ENCODE results near the gene DNAH1.

DNAH1 gene

DNA sequence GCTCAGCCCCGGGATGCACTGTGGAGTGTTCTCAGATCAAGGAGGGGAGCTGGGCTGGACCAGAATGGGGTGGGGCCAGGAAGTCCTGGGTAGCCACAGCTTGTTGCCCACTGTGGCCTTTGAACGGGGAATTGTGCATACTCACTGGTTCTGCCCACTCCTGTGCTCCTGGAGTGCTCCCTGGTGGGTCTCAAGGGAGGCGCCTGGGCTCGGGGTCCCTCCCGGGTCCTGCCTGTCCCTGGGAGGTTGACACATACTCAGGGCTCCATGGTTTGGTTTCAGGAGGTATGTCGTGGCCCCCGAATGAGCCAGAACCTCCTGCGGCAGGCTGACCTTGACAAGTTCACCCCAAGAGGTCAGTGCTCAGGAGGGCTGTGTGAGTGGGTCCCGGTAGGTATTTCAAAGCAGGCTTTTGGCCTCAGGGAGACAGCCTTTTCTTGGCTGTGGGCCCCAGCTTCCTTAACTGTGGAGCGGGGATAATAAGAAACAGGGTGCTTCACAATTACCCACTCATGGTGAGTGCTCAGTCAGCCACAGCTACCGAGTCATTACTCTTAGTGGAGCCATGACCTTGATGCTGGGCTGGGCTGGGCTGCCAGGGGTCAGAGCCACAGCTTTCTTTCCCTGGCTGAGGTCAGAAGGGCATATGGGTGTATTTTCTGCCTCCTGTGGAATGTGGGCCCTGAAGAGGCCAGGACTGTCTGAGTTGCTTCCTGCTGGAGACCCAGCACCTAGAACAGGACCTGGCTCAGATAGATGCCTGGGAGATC, 7.6 kb downstream of the DNAH1 start:
- ATAC-seq (ENCODE audit: low read depth): 0 out of 3 replicates have a peak, but pooled peaks have one; percentile 11
- no peaks in the 10 kb centered on the region for H3K36me3 ChIP-seq (ENCODE audit: low read depth)

DNA sequence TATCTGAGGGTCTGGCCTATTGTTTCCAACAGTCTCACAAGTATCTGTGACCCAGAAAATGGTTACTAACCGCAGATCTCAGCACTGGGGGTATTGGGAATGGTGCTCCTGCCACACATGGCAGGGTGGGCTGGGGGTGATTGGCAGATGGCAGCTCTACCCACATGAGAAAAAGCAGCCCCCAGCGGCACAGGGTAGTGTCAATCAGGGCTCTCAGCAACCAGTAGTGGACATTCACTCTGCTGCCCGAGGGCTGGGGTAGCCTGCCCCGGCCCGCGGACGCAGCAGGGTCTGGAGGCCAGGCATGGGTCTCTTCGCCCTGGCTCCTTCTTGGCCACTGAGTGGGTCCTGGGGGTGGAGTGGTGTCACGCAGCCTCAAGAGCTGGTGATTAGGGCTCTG, 8.6 kb downstream of the DNAH1 start:
- Histone ChIP-seq H3K4me1 (ENCODE audit: insufficient read depth, poor library complexity, severe bottlenecking) (peaks cover 3% of the 10 kb centered on the region), H3K27me3 (ENCODE audit: insufficient read depth, poor library complexity, severe bottlenecking) (no peaks in the 10 kb centered on the region), H3K4me3 (ENCODE audit: severe bottlenecking) (no peak overlapping the region), H3K27ac (ENCODE audit: poor library complexity, severe bottlenecking) (no peak overlapping the region), H3K9me3 (ENCODE audit: severe bottlenecking) (no peaks in the 10 kb centered on the region), H3K36me3 (ENCODE audit: low read depth) (no peaks in the 10 kb centered on the region)
- ATAC-seq (ENCODE audit: low read depth) (no peak), DNase-seq (ENCODE audit: low spot score) (no peak)
- TF ChIP-seq, protein P1, sequence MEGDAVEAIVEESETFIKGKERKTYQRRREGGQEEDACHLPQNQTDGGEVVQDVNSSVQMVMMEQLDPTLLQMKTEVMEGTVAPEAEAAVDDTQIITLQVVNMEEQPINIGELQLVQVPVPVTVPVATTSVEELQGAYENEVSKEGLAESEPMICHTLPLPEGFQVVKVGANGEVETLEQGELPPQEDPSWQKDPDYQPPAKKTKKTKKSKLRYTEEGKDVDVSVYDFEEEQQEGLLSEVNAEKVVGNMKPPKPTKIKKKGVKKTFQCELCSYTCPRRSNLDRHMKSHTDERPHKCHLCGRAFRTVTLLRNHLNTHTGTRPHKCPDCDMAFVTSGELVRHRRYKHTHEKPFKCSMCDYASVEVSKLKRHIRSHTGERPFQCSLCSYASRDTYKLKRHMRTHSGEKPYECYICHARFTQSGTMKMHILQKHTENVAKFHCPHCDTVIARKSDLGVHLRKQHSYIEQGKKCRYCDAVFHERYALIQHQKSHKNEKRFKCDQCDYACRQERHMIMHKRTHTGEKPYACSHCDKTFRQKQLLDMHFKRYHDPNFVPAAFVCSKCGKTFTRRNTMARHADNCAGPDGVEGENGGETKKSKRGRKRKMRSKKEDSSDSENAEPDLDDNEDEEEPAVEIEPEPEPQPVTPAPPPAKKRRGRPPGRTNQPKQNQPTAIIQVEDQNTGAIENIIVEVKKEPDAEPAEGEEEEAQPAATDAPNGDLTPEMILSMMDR (IDR thresholded peaks at IDR 0.05; ENCODE audit: poor library complexity, severe bottlenecking): no peak

More for the DNA sequence above, 7.6 kb downstream of the DNAH1 start:
- no peak overlapping the region for H3K27ac ChIP-seq (ENCODE audit: poor library complexity, severe bottlenecking)
- no peak overlapping the region for H3K4me3 ChIP-seq (ENCODE audit: severe bottlenecking)
- H3K9me3 ChIP-seq (ENCODE audit: severe bottlenecking): no peaks in the 10 kb centered on the region
- H3K4me1 ChIP-seq (ENCODE audit: insufficient read depth, poor library complexity, severe bottlenecking): peaks cover 3% of the 10 kb centered on the region
- no peaks in the 10 kb centered on the region for H3K27me3 ChIP-seq (ENCODE audit: insufficient read depth, poor library complexity, severe bottlenecking)
- no peak for DNase-seq (ENCODE audit: low spot score)
- TF ChIP-seq, protein P1 (IDR thresholded peaks at IDR 0.05; ENCODE audit: poor library complexity, severe bottlenecking): no peak

DNA sequence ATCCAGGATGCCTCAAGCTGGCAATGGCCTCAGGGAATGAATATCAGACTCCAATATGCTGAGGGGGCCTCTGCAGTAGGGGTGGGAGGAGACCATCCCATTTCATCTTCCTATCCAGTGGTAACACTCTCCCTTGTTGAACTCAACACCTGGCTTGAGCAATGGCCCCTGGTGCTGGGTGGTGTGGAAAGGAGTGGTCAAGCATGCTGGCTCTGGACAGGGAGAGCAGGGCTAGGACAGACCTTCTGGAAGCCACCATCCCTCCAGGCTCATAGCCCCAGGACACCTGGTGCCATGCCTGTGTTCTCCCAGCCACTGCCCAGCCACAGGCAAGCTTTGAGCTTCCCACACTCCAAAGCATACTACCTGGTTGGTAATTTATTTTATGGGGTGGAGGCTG, 9.6 kb downstream of the DNAH1 start:
- Histone ChIP-seq H3K36me3 (ENCODE audit: low read depth) (no peaks in the 10 kb centered on the region), H3K27me3 (ENCODE audit: insufficient read depth, poor library complexity, severe bottlenecking) (no peaks in the 10 kb centered on the region), H3K4me3 (ENCODE audit: severe bottlenecking) (no peak overlapping the region), H3K27ac (ENCODE audit: poor library complexity, severe bottlenecking) (no peak overlapping the region), H3K9me3 (ENCODE audit: severe bottlenecking) (no peaks in the 10 kb centered on the region), H3K4me1 (ENCODE audit: insufficient read depth, poor library complexity, severe bottlenecking) (peaks cover 3% of the 10 kb centered on the region)
- DNase-seq (ENCODE audit: low spot score): no peak
- TF ChIP-seq, protein P1 (IDR thresholded peaks at IDR 0.05; ENCODE audit: poor library complexity, severe bottlenecking): no peak
- ATAC-seq (ENCODE audit: low read depth): no peak

DNA sequence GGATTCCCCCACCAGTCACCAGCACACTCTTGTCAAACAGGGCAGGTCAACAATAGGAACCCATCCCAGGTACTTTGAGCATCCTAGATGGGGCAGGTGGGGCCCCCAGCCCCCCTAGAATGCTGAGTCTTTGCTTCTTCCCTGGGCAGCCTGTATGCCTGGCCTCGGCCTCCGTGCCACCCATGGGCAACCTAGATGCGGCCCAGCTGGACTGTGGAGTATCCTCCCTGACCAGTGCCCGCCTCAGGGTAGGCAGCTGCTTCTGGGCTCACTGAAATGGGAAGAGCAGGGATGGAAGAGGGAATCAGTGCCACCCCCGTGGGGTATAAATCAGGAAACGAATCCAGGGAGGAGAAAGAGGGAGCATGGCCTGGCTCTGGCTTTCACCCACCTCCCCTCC, 10.9 kb downstream of the DNAH1 start:
- Histone ChIP-seq H3K27ac (ENCODE audit: poor library complexity, severe bottlenecking) (no peak overlapping the region), H3K36me3 (ENCODE audit: low read depth) (no peaks in the 10 kb centered on the region), H3K27me3 (ENCODE audit: insufficient read depth, poor library complexity, severe bottlenecking) (no peaks in the 10 kb centered on the region), H3K4me3 (ENCODE audit: severe bottlenecking) (no peak overlapping the region), H3K9me3 (ENCODE audit: severe bottlenecking) (no peaks in the 10 kb centered on the region), H3K4me1 (ENCODE audit: insufficient read depth, poor library complexity, severe bottlenecking) (peaks cover 3% of the 10 kb centered on the region)
- ATAC-seq (ENCODE audit: low read depth) (no peak), DNase-seq (ENCODE audit: low spot score) (no peak)
- TF ChIP-seq, protein P1 (IDR thresholded peaks at IDR 0.05; ENCODE audit: poor library complexity, severe bottlenecking): no peak

Measured in RWPE2 (cell line).